SK-N-SH treated with all-trans-retinoic acid at 6 μM for 48 hours (cell line): Measurements from ENCODE around the gene SMOC2.

Source experiments
- ATAC-seq: fragments of 200-7000 bp; cut with Tn5 transposase; 3 replicates; pipeline ENCODE4 v1.9.1; 2020; ENCODE audit warnings: mild to moderate bottlenecking, moderate library complexity
- ARNTL ChIP-seq: fragments of 450-650 bp; formaldehyde crosslinking; IDR thresholded peaks from 2 replicates; pipeline ENCODE4 v1.5.0; 2020; ENCODE audit warnings: low read depth, mild to moderate bottlenecking, moderate library complexity, borderline replicate concordance
- BACH2 ChIP-seq: fragments of 250-450 bp; sonication (Bioruptor Pico); IDR thresholded peaks from 2 replicates; pipeline ENCODE4 v1.9.0; 2021; ENCODE audit warnings: mild to moderate bottlenecking, borderline replicate concordance
- CREB5 ChIP-seq: fragments of 250-450 bp; sonication (Bioruptor Pico); IDR thresholded peaks from 2 replicates; pipeline ENCODE4 v1.5.1; 2020; ENCODE audit warnings: low read depth, mild to moderate bottlenecking, moderate library complexity
- CSDC2 ChIP-seq: fragments of 250-450 bp; sonication (Bioruptor Pico); IDR thresholded peaks from 2 replicates; pipeline ENCODE4 v1.5.0; 2020; ENCODE audit warnings: mild to moderate bottlenecking, moderate library complexity
- CSRNP3 ChIP-seq: fragments of 250-450 bp; sonication (Bioruptor Pico); IDR thresholded peaks from 2 replicates; pipeline ENCODE4 v1.5.1; 2021; ENCODE audit warnings: mild to moderate bottlenecking, moderate library complexity
- ESRRG ChIP-seq: fragments of 250-450 bp; sonication (Bioruptor Pico); IDR thresholded peaks from 2 replicates; pipeline ENCODE4 v1.6.1; 2021; ENCODE audit warnings: mild to moderate bottlenecking
- GLIS3 ChIP-seq: fragments of 250-450 bp; sonication (Bioruptor Pico); IDR thresholded peaks from 2 replicates; pipeline ENCODE4 v1.5.0; 2020; ENCODE audit warnings: mild to moderate bottlenecking, moderate library complexity
- ISL1 ChIP-seq: fragments of 250-450 bp; sonication (Bioruptor Pico); IDR thresholded peaks from 2 replicates; pipeline ENCODE4 v2.1.2; 2022; ENCODE audit warnings: mild to moderate bottlenecking, moderate library complexity
- OSR1 ChIP-seq: fragments of 250-450 bp; sonication (Bioruptor Pico); IDR thresholded peaks from 2 replicates; pipeline ENCODE4 v1.8.0; 2022; ENCODE audit warnings: moderate library complexity, mild to moderate bottlenecking, inconsistent platforms
- POU6F1 ChIP-seq: fragments of 250-450 bp; sonication (Bioruptor Pico); IDR thresholded peaks from 2 replicates; pipeline ENCODE4 v1.8.0; 2021; ENCODE audit warnings: low read depth, mild to moderate bottlenecking, moderate library complexity, borderline replicate concordance
- PPARA ChIP-seq: fragments of 250-450 bp; sonication (Bioruptor Pico); IDR thresholded peaks from 2 replicates; pipeline ENCODE4 v1.5.0; 2020; ENCODE audit warnings: mild to moderate bottlenecking, borderline replicate concordance
- RARB ChIP-seq: fragments of 250-450 bp; sonication (Bioruptor Pico); IDR thresholded peaks from 2 replicates; pipeline ENCODE4 v1.8.0; 2021; ENCODE audit warnings: mild to moderate bottlenecking, moderate library complexity
- SNAI2 ChIP-seq: fragments of 250-450 bp; sonication (Bioruptor Pico); IDR thresholded peaks from 2 replicates; pipeline ENCODE4 v1.5.0; 2020; ENCODE audit warnings: mild to moderate bottlenecking, moderate library complexity
- TCF4 ChIP-seq: fragments of 250-450 bp; sonication (Bioruptor Pico); IDR thresholded peaks from 2 replicates; pipeline ENCODE4 v1.8.0; 2021; ENCODE audit warnings: mild to moderate bottlenecking, moderate library complexity, borderline replicate concordance
- TOX ChIP-seq: fragments of 250-450 bp; sonication (Bioruptor Pico); IDR thresholded peaks from 2 replicates; pipeline ENCODE4 v1.8.0; 2021; ENCODE audit warnings: mild to moderate bottlenecking, moderate library complexity, borderline replicate concordance
- TSHZ2 ChIP-seq: fragments of 250-450 bp; sonication (Bioruptor Pico); IDR thresholded peaks from 2 replicates; pipeline ENCODE4 v1.5.0; 2020; ENCODE audit warnings: mild to moderate bottlenecking, moderate library complexity
- ZC3H10 ChIP-seq: fragments of 250-450 bp; sonication (Bioruptor Pico); IDR thresholded peaks from 2 replicates; pipeline ENCODE4 v1.5.1; 2021; ENCODE audit warnings: mild to moderate bottlenecking, moderate library complexity
- ZFP3 ChIP-seq: fragments of 250-450 bp; sonication (Bioruptor Pico); IDR thresholded peaks from 2 replicates; pipeline ENCODE4 v1.5.0; 2020; ENCODE audit warnings: mild to moderate bottlenecking, moderate library complexity
- ZFP30 ChIP-seq: fragments of 450-650 bp; formaldehyde crosslinking; IDR thresholded peaks from 2 replicates; pipeline ENCODE4 v1.5.0; 2022; ENCODE audit warnings: mild to moderate bottlenecking, moderate library complexity
- ZNF565 ChIP-seq: fragments of 450-650 bp; formaldehyde crosslinking; conservative IDR thresholded peaks from 2 replicates; pipeline ENCODE4 v1.5.0; 2020; ENCODE audit warnings: low read depth, mild to moderate bottlenecking, moderate library complexity
- ZNF70 ChIP-seq: fragments of 450-650 bp; formaldehyde crosslinking; IDR thresholded peaks from 2 replicates; pipeline ENCODE4 v1.5.0; 2020; ENCODE audit warnings: mild to moderate bottlenecking, moderate library complexity
- ZNF8 ChIP-seq: fragments of 450-650 bp; formaldehyde crosslinking; IDR thresholded peaks from 2 replicates; pipeline ENCODE4 v1.5.0; 2020; ENCODE audit warnings: mild to moderate bottlenecking, moderate library complexity

The SMOC2 gene

GRCh38 chr6:168432196-168432595 lies 8.8 kb upstream of the SMOC2 start:
- TF ChIP-seq ZNF565 (CRISPR knock-in tag) (no peak), PPARA (no peak), TCF4 (no peak), CREB5 (no peak), OSR1 (CRISPR knock-in tag) (no peak), TSHZ2 (CRISPR knock-in tag) (no peak), ZC3H10 (no peak), SNAI2 (CRISPR knock-in tag) (no peak), ZNF70 (CRISPR knock-in tag) (no peak), POU6F1 (CRISPR knock-in tag) (no peak), ESRRG (CRISPR knock-in tag) (no peak), BACH2 (CRISPR knock-in tag) (no peak), ISL1 (CRISPR knock-in tag) (no peak), ZNF8 (CRISPR knock-in tag) (no peak), ARNTL (CRISPR knock-in tag) (no peak), ZFP30 (CRISPR knock-in tag) (no peak), CSDC2 (CRISPR knock-in tag) (no peak), GLIS3 (CRISPR knock-in tag) (no peak), RARB (CRISPR knock-in tag) (no peak), TOX (no peak)
- ATAC-seq = no peak

- no peak for TF ChIP-seq ISL1 (CRISPR knock-in tag)
- TF ChIP-seq POU6F1 (CRISPR knock-in tag) = no peak
- no peak for TF ChIP-seq OSR1 (CRISPR knock-in tag)
- no peak for TF ChIP-seq RARB (CRISPR knock-in tag)
- no peak for TF ChIP-seq SNAI2 (CRISPR knock-in tag)
- TF ChIP-seq TOX = no peak
- TF ChIP-seq ZFP3 (CRISPR knock-in tag) = no peak
- no peak for TF ChIP-seq ESRRG (CRISPR knock-in tag)
- no peak for TF ChIP-seq TCF4
- TF ChIP-seq PPARA = no peak
- no peak for TF ChIP-seq TSHZ2 (CRISPR knock-in tag)
- no peak for TF ChIP-seq ZNF8 (CRISPR knock-in tag)
- TF ChIP-seq CSDC2 (CRISPR knock-in tag) = no peak
- TF ChIP-seq GLIS3 (CRISPR knock-in tag) = no peak
- no peak for TF ChIP-seq CSRNP3 (CRISPR knock-in tag)
- no peak for ATAC-seq
These were observed 7.1 kb upstream of the SMOC2 start for GRCh38 chr6:168433898-168434297.
